AG09319 (cell line): ENCODE results near the gene PARD6A.

Experiments
- DNase-seq: peaks from one replicate; pipeline ENCODE4 v3.0.0-alpha.2; 2010; ENCODE audit warnings: low read depth; ENCODE audit errors: extremely low read depth
- CTCF ChIP-seq: IDR thresholded peaks from 2 replicates; pipeline ENCODE4 v1.5.1; 2011; ENCODE audit warnings: low read depth, mild to moderate bottlenecking, inconsistent platforms, low read length, moderate library complexity

The PARD6A gene

DNA sequence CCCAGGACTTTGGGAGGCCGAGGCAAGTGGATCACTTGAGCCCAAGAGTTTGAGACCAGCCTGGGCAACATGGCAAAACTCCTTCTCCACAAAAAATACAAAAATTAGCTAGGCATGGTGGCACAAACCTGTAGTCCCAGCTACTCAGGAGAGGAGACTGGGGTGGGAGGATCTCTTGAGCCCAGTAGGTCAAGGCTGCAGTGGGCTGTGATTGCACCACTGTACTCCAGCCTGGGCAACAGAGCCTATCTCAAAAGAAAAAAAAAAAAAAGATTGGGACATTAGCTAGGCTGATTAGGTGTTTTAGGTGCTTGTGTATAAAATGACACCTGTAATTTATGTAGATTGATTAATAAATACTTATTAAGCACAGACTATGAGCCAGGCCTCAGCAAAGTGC is 48.3 kb downstream of the PARD6A start:
- DNase-seq, result no peak

GRCh38 chr16:67710607-67711006 is 49.8 kb downstream of the PARD6A start:
- DNase-seq, result no peak
- no peak for TF ChIP-seq CTCF

More for the DNA sequence above, 48.3 kb downstream of the PARD6A start:
- no peak for TF ChIP-seq CTCF
